Activated CD8-positive, alpha-beta memory T cell treated with anti-CD3 and anti-CD28 coated beads for 36 hours (primary cell): Measurements from ENCODE around the gene NUTM1. TPM values are rescaled to one million over a fixed set of nuclear protein-coding genes. Genes with fewer than 3 reads are reported as not detected.
"Not testable (repeated sequence)": the region's sequence is repeated elsewhere in the genome, so short reads cannot be mapped to it uniquely, and the experiment has no call there.

Experiments used
- CTCF ChIA-PET: fragments of 350-600 bp; sonication (Branson Sonifier 250); formaldehyde crosslinking; loops from one replicate; lab custom pipeline; 2021; ENCODE audit warnings: antibody characterized with exemption; lab: Charles Lee
- POLR2A ChIA-PET: fragments of 350-600 bp; sonication (Branson Sonifier 250); formaldehyde crosslinking; loops from one replicate; lab custom pipeline; 2021; ENCODE audit warnings: antibody characterized with exemption; lab: Charles Lee
- total RNA-seq, 2 experiments: library from RNA; stranded (reverse); gene quantifications; one replicate each; pipeline ENCODE4 v1.2.3, GENCODE V29; 2021

The NUTM1 gene
- total RNA-seq, 2 experiments from 2014 or later = not detected

DNA sequence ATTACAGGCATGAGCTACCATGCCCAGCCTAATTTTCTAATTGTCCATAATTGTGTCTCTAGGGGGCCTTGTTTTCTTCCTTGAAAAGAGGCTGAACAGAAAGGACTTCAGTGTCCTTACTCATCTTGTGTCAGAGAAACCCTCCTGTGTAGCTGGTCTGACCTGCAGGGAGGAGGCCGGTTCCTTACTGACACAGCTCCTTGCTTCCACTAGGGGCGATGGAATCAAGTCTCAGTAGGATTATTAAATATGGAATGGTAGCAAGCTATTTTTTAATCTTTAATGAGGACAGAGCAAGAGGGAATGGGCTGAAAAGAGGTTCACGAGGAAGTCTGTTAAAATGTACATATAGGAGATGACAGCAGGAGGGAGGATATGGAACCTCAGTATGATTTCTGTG is 15.3 kb downstream of the NUTM1 start:
- ChIA-PET CTCF (interaction anchor here (0.6 to 1.5 kb wide), 4 partner anchors 8 to 148 kb away, joined by 3 to 9 read pairs (median 3); partner anchors contain the start of genes KATNBL1 and LPCAT4), POLR2A (interaction anchor here (0.7 kb wide), 1 partner anchor 128 kb away, joined by 3 read pairs; no protein-coding TSS in a partner anchor)

DNA sequence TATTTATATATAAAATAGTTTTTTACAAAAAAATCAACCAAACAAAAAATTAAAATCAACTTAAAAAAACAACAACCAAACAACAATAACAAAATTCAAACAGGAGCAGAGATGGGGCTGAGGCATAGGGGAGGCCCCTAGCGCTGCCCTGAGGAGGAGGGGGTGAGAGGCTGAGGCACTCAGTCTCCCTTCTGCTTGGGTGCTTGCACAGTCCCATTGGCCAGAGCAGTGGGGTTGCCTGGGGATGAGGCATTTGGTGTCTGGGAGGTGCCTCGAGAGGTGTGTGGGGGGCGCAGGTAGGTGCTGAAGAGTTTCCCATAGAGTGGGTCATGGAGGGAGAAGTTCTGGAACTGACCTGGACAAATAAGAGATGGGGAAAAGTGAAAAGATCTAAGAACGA is 15.8 kb downstream of the NUTM1 start:
- POLR2A ChIA-PET = no interaction called here

DNA sequence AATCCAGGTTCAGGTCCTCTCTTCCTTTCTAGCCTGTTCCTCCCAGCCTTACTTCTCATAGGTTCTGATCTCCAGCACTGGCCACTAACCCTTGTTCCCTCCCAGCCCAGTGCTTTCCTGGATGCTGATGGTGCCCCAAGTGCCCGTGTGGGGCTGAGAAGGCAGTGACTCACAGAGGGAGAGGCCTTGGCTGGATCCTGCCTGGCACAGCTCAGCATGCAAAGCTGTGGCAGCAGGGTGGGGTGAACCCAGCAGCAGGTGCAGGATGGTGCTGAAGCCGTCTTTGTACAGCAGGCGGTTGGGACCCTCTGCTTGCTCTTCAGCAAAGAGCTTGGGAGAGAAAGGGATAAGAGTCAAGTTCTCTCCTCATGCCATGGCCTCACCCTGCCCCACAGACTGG is 16.3 kb downstream of the NUTM1 start:
- POLR2A ChIA-PET = no interaction called here
- CTCF ChIA-PET = no interaction called here

More for the DNA sequence above, 15.8 kb downstream of the NUTM1 start:
- CTCF ChIA-PET = interaction anchor here (1.5 kb wide), 2 partner anchors 9 to 15 kb away, joined by 3 to 9 read pairs; partner anchors contain the start of gene LPCAT4

DNA sequence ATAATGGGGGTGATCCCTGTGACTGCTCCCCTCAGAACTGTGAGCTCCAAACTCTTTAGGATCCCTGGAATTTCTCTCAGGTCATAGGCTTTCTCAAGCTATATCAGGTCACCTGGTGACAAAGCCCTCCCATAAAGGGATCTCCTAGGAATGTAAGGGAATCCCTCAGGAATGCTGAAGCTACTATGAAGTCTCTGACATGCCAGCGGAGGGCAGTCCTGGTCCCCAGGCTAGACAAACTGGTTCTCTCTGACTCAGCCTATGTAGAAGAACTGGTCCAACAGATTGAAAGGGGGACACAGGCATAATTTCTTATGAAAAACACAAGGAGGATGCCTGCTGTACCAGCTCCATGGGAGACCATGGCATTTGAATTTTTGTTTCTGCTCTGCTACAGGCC is 17.2 kb downstream of the NUTM1 start:
- ChIA-PET CTCF (interaction anchor here (1.1 to 1.3 kb wide), 2 partner anchors 14 to 17 kb away, joined by 3 read pairs; partner anchors contain the start of genes NOP10 and NUTM1), POLR2A (no interaction called here)

DNA sequence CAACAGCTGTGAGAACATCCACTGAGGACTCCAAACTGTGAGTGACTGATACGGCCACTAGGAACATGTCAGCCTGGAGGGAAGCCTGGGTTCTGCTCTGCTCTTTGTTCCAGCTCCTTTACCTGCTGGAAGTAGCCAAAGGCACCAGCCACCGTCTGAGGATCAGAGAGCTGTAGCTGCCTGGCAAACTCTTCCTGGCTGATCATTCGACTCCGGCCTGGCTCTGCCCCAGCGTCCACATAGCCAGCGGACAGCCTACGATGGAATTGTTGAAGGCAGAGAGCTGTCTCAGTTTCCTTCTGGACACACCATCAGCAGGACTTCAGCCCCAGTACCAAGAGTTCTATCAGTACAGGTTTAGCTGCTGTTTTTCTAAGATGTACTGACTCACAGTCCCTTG is 18.2 kb downstream of the NUTM1 start:
- POLR2A ChIA-PET = no interaction called here
- CTCF ChIA-PET = interaction anchor here (0.5 to 1.3 kb wide), 3 partner anchors 13 to 1740 kb away, joined by 3 read pairs; partner anchors contain the start of genes NOP10 and NUTM1

DNA sequence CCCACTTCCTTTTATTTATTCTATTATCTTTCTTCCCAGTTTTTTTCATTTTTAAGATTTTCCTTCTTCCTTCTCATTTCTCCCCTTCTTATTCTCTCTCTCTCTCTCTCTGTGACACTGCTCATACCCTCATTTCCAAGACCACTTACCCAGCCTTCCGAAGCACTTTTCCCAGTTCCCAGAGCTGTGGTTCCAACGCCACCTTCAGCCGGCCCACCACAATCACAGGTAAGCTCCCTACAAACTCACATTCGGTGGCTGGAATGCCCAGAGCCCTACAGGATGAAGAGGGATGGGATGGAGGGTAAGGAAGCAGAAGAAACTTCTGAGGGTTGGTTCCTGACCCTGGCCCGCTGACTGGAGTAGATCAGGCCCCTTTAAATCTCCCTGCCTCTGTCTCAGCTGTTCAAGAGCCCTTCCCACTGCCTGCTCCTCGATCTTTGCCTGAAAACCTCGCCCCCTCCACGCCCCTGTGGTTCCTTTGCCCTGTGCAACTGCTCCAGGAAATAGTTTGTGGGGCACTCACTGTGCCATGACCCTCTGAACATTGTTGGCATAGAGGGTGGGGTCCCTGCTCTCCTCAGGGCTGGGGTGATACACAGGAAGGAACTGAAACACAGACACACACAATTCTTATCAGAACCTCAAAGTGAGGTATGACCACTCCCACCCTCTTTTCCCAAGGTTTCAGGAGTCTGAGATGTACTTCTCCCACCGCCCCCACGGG is 19.1 kb downstream of the NUTM1 start:
- POLR2A ChIA-PET = no interaction called here
- CTCF ChIA-PET = no interaction called here

DNA sequence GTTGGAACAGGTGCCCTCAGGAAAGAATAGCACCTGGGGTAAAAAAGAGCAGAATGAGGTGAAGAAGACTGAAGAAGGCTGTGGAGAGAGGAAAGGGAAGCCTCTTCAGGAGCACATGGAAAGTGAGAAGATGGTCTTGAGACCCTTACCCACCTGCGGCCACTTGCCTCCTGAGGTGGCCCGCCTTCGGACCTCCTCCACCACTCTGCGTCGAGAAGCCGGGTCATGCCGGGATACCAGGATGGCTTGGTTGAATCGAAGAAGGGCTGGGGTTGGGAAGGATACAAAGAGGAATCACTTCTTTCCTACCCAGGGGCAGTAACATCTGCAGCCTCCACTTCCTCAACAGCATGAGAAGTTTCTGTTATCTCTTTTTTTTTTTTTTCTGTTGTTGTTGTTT is 20.9 kb downstream of the NUTM1 start:
- POLR2A ChIA-PET = no interaction called here

DNA sequence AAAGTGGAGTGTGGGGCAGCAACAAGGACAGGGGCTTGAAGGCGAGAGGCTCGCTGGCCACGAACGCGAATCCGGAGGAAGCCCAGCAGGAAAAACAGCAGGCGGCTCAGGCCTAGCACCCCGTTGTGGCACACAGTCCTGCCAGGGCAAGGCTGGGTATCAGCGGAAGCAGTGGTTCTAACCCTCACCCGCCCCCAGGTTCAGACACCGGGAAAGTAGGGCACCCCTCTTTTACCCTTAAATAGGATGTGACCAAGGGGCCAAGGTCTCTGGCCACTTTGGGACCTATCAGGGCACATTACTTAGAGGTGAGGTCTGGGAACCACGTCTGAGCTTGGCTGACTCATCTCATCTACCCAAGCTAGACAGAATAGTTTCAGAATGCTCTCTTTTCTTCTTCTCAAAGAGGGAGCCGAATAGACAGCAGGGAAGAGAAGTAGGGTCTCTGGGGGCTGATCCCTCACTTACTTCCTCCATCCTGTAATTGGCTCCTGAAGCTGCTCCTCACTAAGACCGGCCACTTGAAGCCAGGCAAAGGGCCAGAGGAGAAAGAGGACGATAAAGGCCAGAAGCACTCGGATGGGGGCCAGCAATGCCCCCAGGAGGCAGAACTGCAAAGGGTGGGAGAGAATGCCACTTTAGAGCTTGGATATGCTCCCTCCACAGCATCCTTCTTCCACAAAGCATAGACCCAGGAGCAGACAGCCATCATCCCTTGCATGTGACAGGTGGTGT is 22.1 kb downstream of the NUTM1 start:
- ChIA-PET CTCF (interaction anchor here (1.5 to 3.5 kb wide), 2 partner anchors 22 to 27 kb away, joined by 5 to 23 read pairs; partner anchors contain the start of genes NOP10, NUTM1 and SLC12A6), POLR2A (interaction anchor here (0.5 to 1.3 kb wide), 2 partner anchors 22 to 35 kb away, joined by 3 to 4 read pairs; partner anchors contain the start of genes NOP10 and NUTM1)

More for the DNA sequence above, 20.9 kb downstream of the NUTM1 start:
- CTCF ChIA-PET = no interaction called here

DNA sequence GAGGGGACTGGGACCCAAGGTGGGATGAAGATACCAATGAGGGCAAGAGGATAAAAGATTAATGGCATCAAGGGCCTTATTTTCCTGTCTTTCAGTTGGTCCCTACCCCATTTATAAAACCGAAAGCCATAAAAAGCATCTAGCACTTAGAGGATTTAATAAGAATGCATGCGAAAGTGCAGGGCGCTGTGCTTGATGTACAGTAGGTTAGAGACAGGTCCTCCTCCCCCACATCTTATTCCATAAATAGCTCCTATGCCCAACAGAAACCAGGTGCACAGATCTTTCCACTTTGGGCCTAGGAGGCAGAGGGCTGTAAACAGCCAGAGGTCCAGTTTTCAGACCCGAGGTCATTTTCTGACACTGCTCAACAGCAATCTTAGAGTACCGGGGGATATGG is 22.7 kb downstream of the NUTM1 start:
- POLR2A ChIA-PET = interaction anchor here (0.6 to 1.3 kb wide), 3 partner anchors 23 to 145 kb away, joined by 3 to 6 read pairs (median 4); partner anchors contain the start of genes GOLGA8A, NOP10 and NUTM1
- CTCF ChIA-PET = interaction anchor here (0.9 to 3.5 kb wide), 5 partner anchors 8 to 150 kb away, joined by 3 to 23 read pairs (median 5); partner anchors contain the start of genes NOP10, NUTM1 and SLC12A6

DNA sequence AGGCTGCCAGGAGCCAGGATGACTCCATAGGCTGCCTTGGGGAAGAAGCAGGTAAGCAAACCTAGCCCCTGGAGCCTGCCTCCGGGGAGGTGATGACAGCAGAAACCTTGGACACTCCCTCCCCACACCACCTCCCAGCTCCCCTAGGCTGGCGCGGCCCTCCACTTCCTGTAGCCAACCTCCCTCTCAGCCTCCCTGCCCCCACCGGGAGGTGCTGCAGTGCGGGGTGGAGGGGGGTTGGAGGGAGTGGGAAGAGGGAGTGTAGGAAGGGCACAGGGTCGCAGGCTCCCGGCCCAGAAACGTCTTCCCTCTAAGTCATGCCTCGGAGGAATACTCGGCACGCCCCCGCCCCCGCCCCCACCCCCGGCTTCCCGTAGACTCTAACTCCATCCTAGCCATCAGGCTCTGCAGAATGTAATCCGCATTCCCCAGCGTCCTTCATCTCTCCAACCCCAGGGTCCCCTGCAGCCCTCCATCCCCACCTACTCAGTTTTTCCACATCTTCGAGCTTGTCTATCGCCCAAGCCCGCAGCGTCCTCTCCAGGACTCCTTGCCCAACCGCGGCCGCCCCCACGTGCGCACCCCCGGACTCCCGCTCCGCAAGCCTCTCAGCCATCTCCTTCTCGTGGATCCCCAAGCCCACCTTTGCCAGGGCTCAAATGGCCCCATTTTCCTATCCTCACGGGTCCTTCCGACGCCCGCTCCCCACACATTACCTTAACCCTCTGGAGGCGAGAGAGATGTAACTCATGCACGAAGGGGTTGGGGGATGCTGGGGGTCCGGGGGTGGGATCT is 23.4 kb downstream of the NUTM1 start:
- ChIA-PET POLR2A (interaction anchor here (0.6 to 2.0 kb wide), 6 partner anchors 24 to 258 kb away, joined by 3 to 15 read pairs (median 4); partner anchors contain the start of genes GOLGA8A, GOLGA8B, NOP10 and NUTM1), CTCF (interaction anchor here (0.6 to 3.5 kb wide), 10 partner anchors 8 to 149 kb away, joined by 3 to 23 read pairs (median 5); partner anchors contain the start of genes NOP10, NUTM1 and SLC12A6)

DNA sequence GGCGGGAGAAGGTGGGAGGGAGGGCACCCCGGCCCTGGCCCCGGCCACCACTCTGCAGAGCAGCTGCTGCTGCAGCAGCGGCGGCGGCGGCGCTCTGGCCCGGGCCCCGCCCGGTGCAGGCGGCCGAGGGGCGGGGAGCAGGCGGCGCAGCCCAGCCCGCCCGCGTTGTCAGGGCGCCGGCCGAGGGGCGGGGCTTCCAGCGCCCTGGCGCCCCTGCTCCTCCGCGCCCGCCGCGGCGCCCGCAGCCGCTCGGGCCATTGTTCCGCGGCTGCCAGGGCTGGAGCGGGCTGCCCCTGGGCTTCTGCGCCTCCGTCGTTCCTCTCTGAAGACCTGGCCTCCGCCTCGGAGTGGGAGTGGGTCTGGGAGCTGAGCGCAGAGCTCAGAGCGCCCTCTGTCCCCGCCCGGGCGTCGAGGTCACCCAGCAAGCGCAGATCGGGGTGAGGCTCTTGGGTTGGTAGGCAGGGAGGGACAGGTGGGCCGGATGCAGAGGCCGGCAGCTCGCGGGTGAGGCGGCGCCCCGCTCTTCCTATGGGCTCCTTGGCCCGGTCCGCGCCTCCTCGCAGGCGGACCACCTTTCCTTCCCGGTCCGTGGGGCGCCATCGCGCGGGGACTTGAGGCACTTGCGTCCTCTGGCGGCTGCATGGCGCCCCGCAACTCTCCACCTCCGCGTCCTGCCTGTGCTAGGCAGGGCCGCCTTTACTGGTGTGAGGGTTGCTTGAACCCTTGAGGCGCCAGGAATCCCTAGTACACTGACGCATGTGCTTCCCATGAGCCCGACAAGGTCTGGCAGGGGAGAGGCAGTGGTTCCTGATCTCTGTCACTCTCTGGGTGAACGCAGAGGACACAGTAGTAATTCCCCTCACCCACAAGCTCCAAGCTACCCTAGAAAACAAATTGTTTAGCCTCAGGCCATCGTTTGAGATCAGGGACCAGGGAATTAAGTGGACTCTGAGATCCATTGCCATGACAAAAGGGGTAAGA is 24.3 kb downstream of the NUTM1 start, which contains the start of gene LPCAT4:
Gene LPCAT4, minus strand, starts transcription at position 96 of the 981 bp plus-strand sequence. CDS start 96 bp downstream, outside the sequence.
- POLR2A ChIA-PET = interaction anchor here (0.6 to 2.0 kb wide), 4 partner anchors 29 to 259 kb away, joined by 4 to 15 read pairs (median 4); partner anchors contain the start of genes GOLGA8B and SLC12A6
- CTCF ChIA-PET = interaction anchor here (0.6 to 3.5 kb wide), 16 partner anchors 9 to 310 kb away, joined by 3 to 23 read pairs (median 4); partner anchors contain the start of genes KATNBL1, NOP10, NUTM1 and SLC12A6

DNA sequence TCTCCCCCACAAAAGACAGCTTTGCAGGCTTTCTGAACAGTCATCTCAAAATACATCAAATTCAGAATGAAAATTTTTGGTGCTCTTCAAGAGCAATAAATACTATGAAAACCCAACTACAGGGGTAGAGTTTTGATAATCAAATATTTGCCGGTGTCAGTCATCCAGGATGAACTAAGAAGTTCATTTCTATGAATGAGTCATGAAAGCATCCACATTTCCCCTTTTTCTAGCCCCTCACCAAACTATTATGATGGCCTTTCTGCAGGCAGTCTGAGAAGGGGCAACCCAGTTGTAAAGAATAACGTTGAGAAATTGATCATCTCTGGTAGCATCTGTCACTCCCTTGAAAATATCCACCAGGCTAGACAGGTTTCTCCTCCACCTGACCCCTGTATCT is 27.0 kb downstream of the NUTM1 start:
- ChIA-PET CTCF (no interaction called here), POLR2A (no interaction called here)

DNA sequence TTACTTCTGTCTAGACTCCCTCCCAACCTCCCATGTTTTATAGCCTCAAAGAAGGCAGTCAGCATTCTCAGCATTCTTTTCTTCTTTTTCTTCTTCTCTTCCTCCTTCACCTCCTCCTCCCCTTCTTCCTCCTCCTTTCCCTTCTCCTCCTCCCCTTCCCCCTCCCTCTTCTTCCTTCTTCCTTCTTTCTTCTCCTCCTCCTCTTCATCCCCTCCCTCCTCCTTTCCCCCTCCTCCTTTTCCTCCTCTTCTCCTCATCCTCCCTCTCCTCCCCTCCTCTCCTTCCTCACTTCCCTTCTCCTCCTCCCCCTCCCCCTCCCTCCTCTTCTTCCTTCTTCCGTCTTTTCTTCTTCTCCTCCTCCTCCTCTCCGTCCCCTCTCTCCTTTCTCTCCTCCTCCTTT is 27.5 kb downstream of the NUTM1 start:
- ChIA-PET POLR2A (no interaction called here), CTCF (no interaction called here)

DNA sequence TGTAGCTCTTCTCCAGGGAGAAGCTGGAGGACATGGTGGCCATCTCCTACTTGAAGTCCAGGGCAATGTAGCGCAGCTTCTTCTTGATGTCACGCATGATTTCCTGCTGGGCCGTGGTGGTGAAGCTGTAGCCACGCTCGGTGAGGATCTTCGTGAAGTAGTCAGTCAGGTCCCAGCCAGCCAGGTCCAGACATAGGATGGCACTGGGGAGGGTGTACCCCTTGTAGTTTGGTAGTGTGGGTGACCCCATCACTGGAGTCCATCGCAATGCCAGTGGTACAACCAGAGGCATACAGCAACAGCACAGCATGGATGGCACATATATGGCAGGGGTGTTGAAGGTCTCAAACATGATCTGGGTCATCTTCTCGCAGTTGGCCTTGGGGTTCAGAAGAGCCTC is 30.8 kb downstream of the NUTM1 start:
- CTCF ChIA-PET = interaction anchor here (1.1 to 1.2 kb wide), 2 partner anchors 13 to 16 kb away, joined by 3 read pairs; no protein-coding TSS in a partner anchor
- POLR2A ChIA-PET = no interaction called here

DNA sequence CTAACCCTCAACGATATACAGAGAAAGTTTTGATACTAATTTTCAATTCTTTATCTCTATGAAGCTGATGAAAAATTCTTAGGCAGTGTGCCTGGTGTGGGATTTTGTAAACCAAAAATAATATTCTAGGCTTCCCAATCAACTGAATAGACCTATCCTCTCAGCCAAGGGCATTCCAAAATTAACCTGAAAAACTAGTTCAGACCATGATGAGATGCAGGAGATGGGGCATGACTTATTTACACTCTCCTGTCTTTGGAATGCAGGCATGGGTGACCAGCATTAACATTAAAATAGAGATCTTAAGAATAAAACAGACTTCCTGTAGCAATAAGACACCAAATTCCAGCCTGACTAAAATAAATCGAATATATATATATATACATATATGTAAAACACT is 31.7 kb downstream of the NUTM1 start:
- ChIA-PET POLR2A (no interaction called here), CTCF (interaction anchor here (1.1 to 1.2 kb wide), 2 partner anchors 14 to 17 kb away, joined by 3 read pairs; no protein-coding TSS in a partner anchor)

DNA sequence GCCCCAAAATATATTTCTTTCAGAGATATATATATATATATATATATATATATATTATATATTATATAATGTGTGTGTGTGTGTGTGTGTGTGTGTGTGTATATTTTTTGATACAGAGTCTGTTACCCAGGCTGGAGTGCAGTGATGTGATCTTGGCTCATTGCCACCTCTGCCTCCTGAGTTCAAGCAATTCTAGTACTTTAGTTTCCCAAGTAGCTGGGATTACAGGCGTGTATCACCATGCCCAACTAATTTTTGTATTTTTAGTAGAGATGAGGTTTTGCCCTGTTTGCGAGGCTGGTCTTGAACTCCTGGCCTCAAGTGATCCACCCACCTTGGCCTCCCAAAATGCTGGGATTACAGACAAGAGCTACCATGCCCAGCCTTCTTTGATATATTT is 32.4 kb downstream of the NUTM1 start:
- POLR2A ChIA-PET, CTCF ChIA-PET: not testable (repeated sequence)

DNA sequence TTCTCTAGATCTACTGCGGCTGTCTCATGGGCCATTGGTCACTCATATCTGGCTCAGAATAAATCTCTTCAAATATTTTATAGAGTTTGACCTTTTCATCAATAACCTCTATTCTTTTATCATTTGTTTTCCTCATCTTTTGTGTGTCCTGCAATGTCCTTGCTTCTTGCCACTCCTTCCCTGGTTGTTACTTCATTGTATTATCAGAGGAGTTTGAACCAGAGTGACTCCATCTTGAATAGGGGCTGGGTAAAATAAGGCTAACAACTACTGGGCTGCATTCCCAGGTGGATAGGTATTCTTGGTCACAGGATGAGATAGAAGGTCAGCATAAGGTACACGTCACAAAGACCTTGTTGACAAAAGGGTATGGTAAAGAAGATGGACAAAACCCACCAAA is 33.7 kb downstream of the NUTM1 start:
- CTCF ChIA-PET = interaction anchor here (1.2 kb wide), 1 partner anchor 9 kb away, joined by 3 read pairs; no protein-coding TSS in a partner anchor
- POLR2A ChIA-PET = no interaction called here
